ENCODE measurements around the gene ERBB2.
"Not testable (repeated sequence)": the region's sequence is repeated elsewhere in the genome, so short reads cannot be mapped to it uniquely, and the experiment has no call there.

Gene ERBB2

DNA sequence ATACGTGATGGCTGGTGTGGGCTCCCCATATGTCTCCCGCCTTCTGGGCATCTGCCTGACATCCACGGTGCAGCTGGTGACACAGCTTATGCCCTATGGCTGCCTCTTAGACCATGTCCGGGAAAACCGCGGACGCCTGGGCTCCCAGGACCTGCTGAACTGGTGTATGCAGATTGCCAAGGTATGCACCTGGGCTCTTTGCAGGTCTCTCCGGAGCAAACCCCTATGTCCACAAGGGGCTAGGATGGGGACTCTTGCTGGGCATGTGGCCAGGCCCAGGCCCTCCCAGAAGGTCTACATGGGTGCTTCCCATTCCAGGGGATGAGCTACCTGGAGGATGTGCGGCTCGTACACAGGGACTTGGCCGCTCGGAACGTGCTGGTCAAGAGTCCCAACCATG, 24.9 kb downstream of the ERBB2 start:
- DNase-seq, result no peak
- H3K27me3 ChIP-seq (replicated peaks; ENCODE audit: insufficient read depth, low read length), result no peaks in the 10 kb centered on the region
- no peaks in the 10 kb centered on the region for H3K9me3 ChIP-seq (replicated peaks; ENCODE audit: insufficient read depth, low read length)
- H3K4me3 ChIP-seq (ENCODE audit: low read length), result no peak overlapping the region
- H3K79me2 ChIP-seq (ENCODE audit: low read length), result peaks cover 19% of the 10 kb centered on the region
- H3K9me2 ChIP-seq (replicated peaks; ENCODE audit: insufficient read depth, low read length), result no peaks in the 10 kb centered on the region
- H3K9ac ChIP-seq (ENCODE audit: low read length), result no peak overlapping the region
- no peak overlapping the region for H2AFZ ChIP-seq (ENCODE audit: low read length)
- H3K4me2 ChIP-seq (ENCODE audit: low read depth, low read length), result no peak overlapping the region
- H4K20me1 ChIP-seq (ENCODE audit: insufficient read depth, low read length), result no peaks in the 10 kb centered on the region
- H3K36me3 ChIP-seq (replicated peaks; ENCODE audit: insufficient read depth, low read length), result no peaks in the 10 kb centered on the region
- no peaks in the 10 kb centered on the region for H3F3A ChIP-seq (ENCODE audit: insufficient read depth, low read length)
- H3K27ac ChIP-seq (ENCODE audit: low read length), result no peak overlapping the region
- no peak for TF ChIP-seq EZH2phosphoT487 (IDR thresholded peaks at IDR 0.05; ENCODE audit: low read length)
- TF ChIP-seq EZH2 (optimal IDR thresholded peaks at IDR 0.05; ENCODE audit: low read depth, low read length), result no peak
- no peak for TF ChIP-seq CTCF (IDR thresholded peaks at IDR 0.05; ENCODE audit: low read length)
- H3K4me1 ChIP-seq (ENCODE audit: low read length), result peaks cover 4% of the 10 kb centered on the region; the same call in 1 of the 2 replicates

GRCh38 chr17:39725923-39726322, 26.1 kb downstream of the ERBB2 start:
- H2AFZ ChIP-seq (ENCODE audit: low read length); H3K9me3 ChIP-seq (replicated peaks; ENCODE audit: insufficient read depth, low read length); H4K20me1 ChIP-seq (ENCODE audit: insufficient read depth, low read length); H3K36me3 ChIP-seq (replicated peaks; ENCODE audit: insufficient read depth, low read length); DNase-seq; H3K4me1 ChIP-seq (ENCODE audit: low read length); H3K4me2 ChIP-seq (ENCODE audit: low read depth, low read length); H3F3A ChIP-seq (ENCODE audit: insufficient read depth, low read length); H3K27ac ChIP-seq (ENCODE audit: low read length); H3K9ac ChIP-seq (ENCODE audit: low read length); H3K9me2 ChIP-seq (replicated peaks; ENCODE audit: insufficient read depth, low read length); H3K27me3 ChIP-seq (replicated peaks; ENCODE audit: insufficient read depth, low read length); H3K4me3 ChIP-seq (ENCODE audit: low read length): not testable (repeated sequence)
- H3K79me2 ChIP-seq (ENCODE audit: low read length), result peaks cover 22% of the 10 kb centered on the region

GRCh38 chr17:39726617-39727016, 26.8 kb downstream of the ERBB2 start:
- no peak overlapping the region for H3K9ac ChIP-seq (ENCODE audit: low read length)

More at GRCh38 chr17:39726617-39727016, 26.8 kb downstream of the ERBB2 start:
- Histone ChIP-seq H3K27ac (ENCODE audit: low read length) (no peak overlapping the region), H3K27me3 (replicated peaks; ENCODE audit: insufficient read depth, low read length) (no peaks in the 10 kb centered on the region), H2AFZ (ENCODE audit: low read length) (no peak overlapping the region), H3K79me2 (ENCODE audit: low read length) (peaks cover 22% of the 10 kb centered on the region), H3K4me1 (ENCODE audit: low read length) (peaks cover 4% of the 10 kb centered on the region; the same call in 1 of the 2 replicates), H3K9me3 (replicated peaks; ENCODE audit: insufficient read depth, low read length) (no peaks in the 10 kb centered on the region), H3K4me3 (ENCODE audit: low read length) (no peak overlapping the region), H3K4me2 (ENCODE audit: low read depth, low read length) (no peak overlapping the region), H3K9me2 (replicated peaks; ENCODE audit: insufficient read depth, low read length) (no peaks in the 10 kb centered on the region), H3F3A (ENCODE audit: insufficient read depth, low read length) (no peaks in the 10 kb centered on the region), H3K36me3 (replicated peaks; ENCODE audit: insufficient read depth, low read length) (no peaks in the 10 kb centered on the region), H4K20me1 (ENCODE audit: insufficient read depth, low read length) (no peaks in the 10 kb centered on the region)
- no peak for DNase-seq
- no peak for TF ChIP-seq EZH2phosphoT487 (IDR thresholded peaks at IDR 0.05; ENCODE audit: low read length)
- TF ChIP-seq CTCF (IDR thresholded peaks at IDR 0.05; ENCODE audit: low read length), result no peak
- TF ChIP-seq EZH2 (optimal IDR thresholded peaks at IDR 0.05; ENCODE audit: low read depth, low read length), result no peak
